ENCODE results near the gene ZNF511. TPM values are rescaled to one million over a fixed set of nuclear protein-coding genes. Genes with fewer than 3 reads are reported as not detected.

ZNF511 gene
- total RNA-seq, 1 experiment from 2014 or later: 44.7 TPM

GRCh38 chr10:133350283-133350949, 41.7 kb downstream of the ZNF511 start:
- intact Hi-C loops (cut with micrococcal nuclease; ENCODE audit: unreplicated experiment): no loop called here
- Histone ChIP-seq H3K4me1 (replicated peaks; ENCODE audit: insufficient read depth) (no peaks in the 10 kb centered on the region), H3K27me3 (ENCODE audit: insufficient read depth, low read depth) (no peaks in the 10 kb centered on the region), H3K27ac (no peak overlapping the region), H4K20me1 (ENCODE audit: insufficient read depth) (no peaks in the 10 kb centered on the region), H3K9me3 (ENCODE audit: insufficient read depth, low read depth) (no peaks in the 10 kb centered on the region), H3K36me3 (ENCODE audit: low read depth) (no peaks in the 10 kb centered on the region), H2AFZ (no peak overlapping the region), H3K4me2 (no peak overlapping the region), H3F3A (ENCODE audit: insufficient read depth, low read depth) (no peaks in the 10 kb centered on the region), H3K79me2 (ENCODE audit: low read depth) (no peaks in the 10 kb centered on the region), H3K9me2 (ENCODE audit: insufficient read depth) (no peaks in the 10 kb centered on the region), H3K4me3 (no peak overlapping the region)
- no peak for DNase-seq
- ChIA-PET POLR2A (ENCODE audit: unreplicated experiment) (no interaction called here), CTCF (no interaction called here)
- no peak for TF ChIP-seq EZH2 (IDR thresholded peaks at IDR 0.05; ENCODE audit: low read depth)
- no peak for TF ChIP-seq CTCF (conservative IDR thresholded peaks at IDR 0.05)
- BruUV-seq (replicated peaks): no TSS peak

- H3K9me2 ChIP-seq (ENCODE audit: insufficient read depth): no peaks in the 10 kb centered on the region
- H3K9me3 ChIP-seq (ENCODE audit: insufficient read depth, low read depth): no peaks in the 10 kb centered on the region
- H3K4me2 ChIP-seq: no peak overlapping the region
- H3K4me3 ChIP-seq: no peak overlapping the region
- ChIA-PET POLR2A (ENCODE audit: unreplicated experiment) (no interaction called here), CTCF (no interaction called here)
- no peaks in the 10 kb centered on the region for H4K20me1 ChIP-seq (ENCODE audit: insufficient read depth)
- H3K27me3 ChIP-seq (ENCODE audit: insufficient read depth, low read depth): no peaks in the 10 kb centered on the region
- no peak overlapping the region for H3K27ac ChIP-seq
- H2AFZ ChIP-seq: no peak overlapping the region
- no TSS peak for BruUV-seq (replicated peaks)
- no peaks in the 10 kb centered on the region for H3K36me3 ChIP-seq (ENCODE audit: low read depth)
- no peaks in the 10 kb centered on the region for H3K79me2 ChIP-seq (ENCODE audit: low read depth)
- no peak for DNase-seq
- no peaks in the 10 kb centered on the region for H3F3A ChIP-seq (ENCODE audit: insufficient read depth, low read depth)
- no peaks in the 10 kb centered on the region for H3K4me1 ChIP-seq (replicated peaks; ENCODE audit: insufficient read depth)
- intact Hi-C loops (cut with micrococcal nuclease; ENCODE audit: unreplicated experiment): no loop called here
- TF ChIP-seq CTCF (conservative IDR thresholded peaks at IDR 0.05) (no peak), EZH2 (IDR thresholded peaks at IDR 0.05; ENCODE audit: low read depth) (no peak)
Measured at GRCh38 chr10:133350950-133351329, 42.2 kb downstream of the ZNF511 start.

- intact Hi-C loops (cut with micrococcal nuclease; ENCODE audit: unreplicated experiment): no loop called here
- H3F3A ChIP-seq (ENCODE audit: insufficient read depth, low read depth): no peaks in the 10 kb centered on the region
- no peaks in the 10 kb centered on the region for H3K36me3 ChIP-seq (ENCODE audit: low read depth)
- ChIA-PET CTCF (no interaction called here), POLR2A (ENCODE audit: unreplicated experiment) (no interaction called here)
- H2AFZ ChIP-seq: no peak overlapping the region
- BruUV-seq (replicated peaks): no TSS peak
- H3K27me3 ChIP-seq (ENCODE audit: insufficient read depth, low read depth): no peaks in the 10 kb centered on the region
- no peaks in the 10 kb centered on the region for H3K9me3 ChIP-seq (ENCODE audit: insufficient read depth, low read depth)
- H3K4me2 ChIP-seq: no peak overlapping the region
- H3K4me1 ChIP-seq (replicated peaks; ENCODE audit: insufficient read depth): no peaks in the 10 kb centered on the region
- H3K9me2 ChIP-seq (ENCODE audit: insufficient read depth): no peaks in the 10 kb centered on the region
- no peak overlapping the region for H3K27ac ChIP-seq
- no peaks in the 10 kb centered on the region for H3K79me2 ChIP-seq (ENCODE audit: low read depth)
- no peak for DNase-seq
- no peak overlapping the region for H3K4me3 ChIP-seq
- TF ChIP-seq CTCF (conservative IDR thresholded peaks at IDR 0.05): no peak
- TF ChIP-seq EZH2 (IDR thresholded peaks at IDR 0.05; ENCODE audit: low read depth): no peak
- no peaks in the 10 kb centered on the region for H4K20me1 ChIP-seq (ENCODE audit: insufficient read depth)
Measured at GRCh38 chr10:133351408-133352318, 42.9 kb downstream of the ZNF511 start.
